Measurements from ENCODE around the gene NDUFA5. TPM values are rescaled to one million over a fixed set of nuclear protein-coding genes. Genes with fewer than 3 reads are reported as not detected.
"Not testable (repeated sequence)": the region's sequence is repeated elsewhere in the genome, so short reads cannot be mapped to it uniquely, and the experiment has no call there.

Gene NDUFA5
- total and polyA plus RNA-seq, 10 donors: 40.6 to 85.2 (median 54.2) TPM

DNA sequence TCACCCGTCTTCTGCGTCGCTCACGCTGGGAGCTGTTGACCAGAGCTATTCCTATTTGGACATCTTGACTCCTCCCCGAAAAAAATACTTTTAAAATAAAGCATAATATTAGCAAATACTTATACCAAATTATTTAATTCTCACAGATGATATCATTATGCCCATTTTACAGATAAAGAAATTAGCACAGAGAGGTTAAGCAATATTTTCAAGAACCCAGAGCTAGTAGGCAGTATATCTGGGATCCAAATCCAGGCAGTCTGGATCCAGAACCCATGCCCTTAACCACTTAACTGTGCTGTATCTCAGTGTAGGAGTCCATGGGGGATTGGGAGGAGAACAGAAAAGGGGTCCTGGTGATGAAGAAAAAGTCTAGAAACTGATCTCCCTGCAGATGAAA is 29.4 kb downstream of the NDUFA5 start:
- no peak overlapping the region for H3K4me3 ChIP-seq
- no peak overlapping the region for H3K27ac ChIP-seq
- 88 to 94% (median 90%) methylated on average over 5 of the region's 5 CpGs for WGBS, 5 donors
- TF ChIP-seq POLR2AphosphoS5 (IDR thresholded peaks at IDR 0.05) (no peak), POLR2A (IDR thresholded peaks at IDR 0.05) (no peak)
- TF ChIP-seq, protein P1, sequence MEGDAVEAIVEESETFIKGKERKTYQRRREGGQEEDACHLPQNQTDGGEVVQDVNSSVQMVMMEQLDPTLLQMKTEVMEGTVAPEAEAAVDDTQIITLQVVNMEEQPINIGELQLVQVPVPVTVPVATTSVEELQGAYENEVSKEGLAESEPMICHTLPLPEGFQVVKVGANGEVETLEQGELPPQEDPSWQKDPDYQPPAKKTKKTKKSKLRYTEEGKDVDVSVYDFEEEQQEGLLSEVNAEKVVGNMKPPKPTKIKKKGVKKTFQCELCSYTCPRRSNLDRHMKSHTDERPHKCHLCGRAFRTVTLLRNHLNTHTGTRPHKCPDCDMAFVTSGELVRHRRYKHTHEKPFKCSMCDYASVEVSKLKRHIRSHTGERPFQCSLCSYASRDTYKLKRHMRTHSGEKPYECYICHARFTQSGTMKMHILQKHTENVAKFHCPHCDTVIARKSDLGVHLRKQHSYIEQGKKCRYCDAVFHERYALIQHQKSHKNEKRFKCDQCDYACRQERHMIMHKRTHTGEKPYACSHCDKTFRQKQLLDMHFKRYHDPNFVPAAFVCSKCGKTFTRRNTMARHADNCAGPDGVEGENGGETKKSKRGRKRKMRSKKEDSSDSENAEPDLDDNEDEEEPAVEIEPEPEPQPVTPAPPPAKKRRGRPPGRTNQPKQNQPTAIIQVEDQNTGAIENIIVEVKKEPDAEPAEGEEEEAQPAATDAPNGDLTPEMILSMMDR (IDR thresholded peaks at IDR 0.05 in 8 of 11, conservative IDR thresholded peaks at IDR 0.05 in 3 of 11): no peak
- intact Hi-C loops (cut with DNase I; ENCODE audit: low total_unique reads): no loop called here
- H3K27me3 ChIP-seq (replicated peaks in 1 of 7): peaks cover 0 to 33% (median 0%) of the 10 kb centered on the region in 7 donors
- no peaks in the 10 kb centered on the region for H3K9me3 ChIP-seq
- H3K4me1 ChIP-seq: peaks cover 0 to 11% (median 5%) of the 10 kb centered on the region in 6 donors
- DNase-seq: no peak
- no peaks in the 10 kb centered on the region for H3K36me3 ChIP-seq

GRCh38 chr7:123527712-123528225 is 29.8 kb downstream of the NDUFA5 start:
- peaks cover 0 to 28% (median 0%) of the 10 kb centered on the region in 7 donors for H3K27me3 ChIP-seq (replicated peaks in 1 of 7)
- H3K27ac ChIP-seq; DNase-seq; H3K4me3 ChIP-seq; H3K36me3 ChIP-seq; intact Hi-C loops (cut with DNase I; ENCODE audit: low total_unique reads); H3K4me1 ChIP-seq; H3K9me3 ChIP-seq: not testable (repeated sequence)
- 91 to 97% (median 92%) methylated on average over 12 to 24 of the region's 24 CpGs for WGBS, 5 donors

GRCh38 chr7:123526533-123526932 is 31.1 kb downstream of the NDUFA5 start:
- 88 to 94% (median 93%) methylated on average over 6 of the region's 7 CpGs for WGBS, 5 donors
- H3K27ac ChIP-seq; H3K4me1 ChIP-seq; H3K9me3 ChIP-seq; H3K36me3 ChIP-seq; DNase-seq; intact Hi-C loops (cut with DNase I; ENCODE audit: low total_unique reads); H3K4me3 ChIP-seq: not testable (repeated sequence)
- H3K27me3 ChIP-seq (replicated peaks in 1 of 7): peaks cover 0 to 15% (median 0%) of the 10 kb centered on the region in 7 donors

GRCh38 chr7:123522066-123522465 is 35.6 kb downstream of the NDUFA5 start:
- Histone ChIP-seq H3K4me3 (no peak overlapping the region), H3K27me3 (replicated peaks in 1 of 7) (no peaks in the 10 kb centered on the region), H3K27ac (no peak overlapping the region), H3K4me1 (no peaks in the 10 kb centered on the region), H3K36me3 (no peaks in the 10 kb centered on the region), H3K9me3 (no peaks in the 10 kb centered on the region)
- DNase-seq: no peak
- intact Hi-C loops (cut with DNase I; ENCODE audit: low total_unique reads): no loop called here
- 76 to 88% (median 83%) methylated on average over 2 of the region's 2 CpGs for WGBS, 5 donors
- TF ChIP-seq POLR2A (IDR thresholded peaks at IDR 0.05): no peak
- TF ChIP-seq, protein P1 (IDR thresholded peaks at IDR 0.05 in 8 of 11, conservative IDR thresholded peaks at IDR 0.05 in 3 of 11): no peak
- TF ChIP-seq POLR2AphosphoS5 (IDR thresholded peaks at IDR 0.05): no peak

DNA sequence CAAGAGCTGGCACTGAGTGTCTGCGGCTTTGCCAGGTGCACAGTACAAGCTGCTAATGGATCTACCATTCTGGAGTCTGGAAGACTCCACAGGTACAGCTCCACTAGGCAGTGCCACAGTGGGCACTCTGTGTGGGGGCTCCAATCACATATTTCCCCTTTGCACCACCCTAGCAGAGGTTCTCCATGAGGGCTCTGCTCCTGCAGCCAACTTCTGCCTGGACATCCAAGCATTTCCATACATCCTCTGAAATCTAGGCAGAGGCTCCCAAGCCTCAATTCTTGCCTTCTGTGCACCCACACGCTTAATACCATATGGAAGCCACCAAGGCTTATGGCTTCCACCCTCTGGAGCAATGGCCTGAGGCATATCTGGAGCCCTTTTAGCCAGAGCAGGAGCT is 52.4 kb downstream of the NDUFA5 start:
- DNase-seq: no peak
- H3K36me3 ChIP-seq: no peaks in the 10 kb centered on the region
- no peaks in the 10 kb centered on the region for H3K27me3 ChIP-seq (replicated peaks in 1 of 7)
- intact Hi-C loops (cut with DNase I; ENCODE audit: low total_unique reads): no loop called here
- WGBS, 5 donors: 55 to 97% (median 91%) methylated on average over 2 of the region's 2 CpGs
- no peaks in the 10 kb centered on the region for H3K4me1 ChIP-seq
- no peak overlapping the region for H3K4me3 ChIP-seq
- H3K9me3 ChIP-seq: peaks cover 0 to 22% (median 12%) of the 10 kb centered on the region in 8 donors
- TF ChIP-seq POLR2A (IDR thresholded peaks at IDR 0.05): no peak
- TF ChIP-seq, protein P1 (IDR thresholded peaks at IDR 0.05 in 8 of 11, conservative IDR thresholded peaks at IDR 0.05 in 3 of 11): no peak
- TF ChIP-seq POLR2AphosphoS5 (IDR thresholded peaks at IDR 0.05): no peak
- H3K27ac ChIP-seq: no peak overlapping the region
